Measurements from ENCODE around the gene DNMBP.

The DNMBP gene

DNA sequence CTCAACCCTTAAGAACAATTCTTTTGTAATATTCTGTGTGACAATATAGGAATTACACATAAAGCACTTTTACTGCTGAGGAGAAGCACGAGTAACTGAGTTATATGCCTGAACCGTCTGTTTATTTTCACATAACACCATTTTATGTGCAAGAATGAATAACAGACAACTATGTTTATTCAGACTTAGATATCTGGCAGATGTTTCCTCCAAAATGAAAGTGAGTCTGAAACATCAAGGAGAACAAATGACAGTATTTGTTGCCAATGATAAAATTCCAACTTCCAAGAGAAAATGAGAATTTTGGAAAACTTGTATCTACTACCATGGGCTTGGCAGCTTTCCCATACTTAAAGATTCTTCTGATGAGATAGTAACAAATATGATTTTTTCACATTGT is 51.4 kb downstream of the DNMBP start:
- no peak for DNase-seq (ENCODE audit: low spot score)

DNA sequence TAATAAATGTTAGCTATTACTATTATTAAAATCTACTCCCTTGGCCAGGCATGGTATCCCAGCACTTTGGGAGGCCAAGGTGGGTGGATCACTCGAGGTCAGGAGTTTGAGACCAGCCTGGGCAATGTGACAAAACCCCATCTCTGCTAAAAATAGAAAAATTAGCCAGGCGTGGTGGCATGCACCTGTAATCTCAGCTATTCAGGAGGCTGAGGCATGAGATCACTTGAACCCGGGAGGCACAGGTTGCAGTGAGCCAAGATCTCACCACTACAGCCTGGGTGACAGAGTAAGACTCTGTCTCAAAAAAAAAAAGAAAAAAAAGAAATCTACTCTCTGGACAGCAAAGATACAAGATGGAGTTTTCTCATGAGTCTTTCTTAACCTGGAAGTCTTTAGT is 56.2 kb downstream of the DNMBP start:
- peak; percentile 52 for DNase-seq (ENCODE audit: low spot score)

DNA sequence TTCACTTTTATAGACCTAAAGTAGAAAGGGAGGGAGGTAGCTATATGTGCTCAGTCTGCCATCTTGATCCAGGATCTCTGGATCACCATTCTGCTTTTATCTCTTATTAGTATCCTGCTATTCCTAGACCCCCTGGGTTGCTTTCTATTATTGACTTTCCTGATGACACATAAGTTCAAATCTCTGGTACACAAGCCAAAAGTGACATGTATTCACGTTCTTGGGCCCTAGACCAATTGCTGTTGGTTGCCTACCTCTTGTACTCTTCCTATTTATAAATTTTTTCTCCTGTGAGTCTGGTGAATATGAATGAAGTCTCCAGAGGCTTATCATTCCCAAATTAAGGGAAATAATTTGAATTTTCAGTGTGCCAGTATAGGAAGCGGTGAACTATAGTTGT is 56.9 kb downstream of the DNMBP start:
- DNase-seq (ENCODE audit: low spot score): no peak

DNA sequence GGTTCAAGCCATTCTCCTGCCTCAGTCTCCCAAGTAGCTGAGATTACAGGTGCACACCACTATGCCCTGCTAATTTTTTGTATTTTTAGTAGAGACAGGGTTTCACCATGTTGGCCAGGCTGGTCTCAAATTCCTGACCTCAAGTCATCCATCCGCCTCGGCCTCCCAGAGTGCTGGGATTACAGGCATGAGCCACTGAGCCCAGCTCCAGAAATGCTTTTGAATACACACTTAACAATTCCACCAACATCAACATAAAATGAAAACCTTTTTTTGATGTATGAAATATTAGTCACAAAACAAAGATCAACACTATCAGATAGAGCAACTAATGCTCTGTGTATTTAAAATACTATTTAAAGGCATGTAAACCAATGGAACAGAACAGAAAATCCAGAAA is 63.7 kb downstream of the DNMBP start:
- DNase-seq (ENCODE audit: low spot score): peak; percentile 57

DNA sequence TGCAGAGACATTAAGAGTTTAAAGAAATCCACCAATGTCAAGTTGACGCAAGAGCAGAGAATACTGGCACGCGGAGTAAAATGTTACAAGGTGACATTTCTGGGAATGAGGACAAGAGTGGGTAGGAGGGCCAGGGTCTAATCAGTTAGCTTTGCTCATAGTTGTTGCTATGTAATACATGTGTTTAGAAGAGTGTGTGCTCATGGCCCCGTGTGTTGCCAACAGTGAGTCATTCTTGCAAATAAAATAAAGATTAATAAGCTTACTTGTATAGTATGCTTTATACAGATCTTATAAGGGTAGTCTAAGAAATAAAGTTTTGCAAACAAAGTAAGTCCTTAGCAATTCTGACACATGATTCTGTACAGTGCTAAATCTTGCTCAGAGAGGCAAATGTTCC is 64.5 kb downstream of the DNMBP start:
- DNase-seq (ENCODE audit: low spot score): peak; percentile 77

DNA sequence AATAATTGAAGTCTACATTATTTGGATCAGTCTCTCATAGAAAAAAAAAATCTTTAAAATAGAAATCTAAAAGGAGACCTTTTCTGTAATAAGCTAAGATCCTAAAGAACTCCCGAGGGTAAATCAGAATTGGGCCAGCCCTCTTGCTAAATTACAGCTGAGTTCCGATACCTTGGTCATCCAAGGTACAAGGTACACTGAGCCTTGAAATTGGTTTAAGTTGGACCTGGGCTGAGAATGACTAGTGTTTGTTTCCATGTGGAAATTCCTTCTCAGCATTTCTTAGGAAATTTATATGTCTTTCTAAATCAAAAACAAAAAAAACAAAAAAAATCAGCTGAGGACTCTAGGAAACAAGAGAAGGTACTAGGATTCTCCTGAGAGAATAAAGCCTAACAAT is 64.9 kb downstream of the DNMBP start:
- no peak for DNase-seq (ENCODE audit: low spot score)

DNA sequence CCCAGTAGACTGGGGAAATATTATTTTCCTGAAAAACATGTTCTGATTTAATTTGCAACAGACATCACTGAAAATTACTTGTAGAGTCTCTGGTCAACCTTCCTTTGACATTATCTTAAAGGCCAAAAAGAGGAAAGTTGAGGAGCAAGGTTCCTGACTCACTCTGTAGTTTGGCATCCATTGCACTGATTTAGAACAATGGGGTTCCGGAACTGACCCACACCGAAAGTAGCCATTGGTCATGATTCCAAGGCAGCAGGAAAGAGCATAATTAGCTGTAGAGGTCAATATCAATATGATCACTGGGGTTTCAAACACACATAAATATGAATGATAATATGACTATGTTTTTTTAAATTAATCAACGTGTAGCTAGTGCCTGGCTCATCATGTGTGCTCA is 65.8 kb downstream of the DNMBP start:
- no peak for DNase-seq (ENCODE audit: low spot score)

DNA sequence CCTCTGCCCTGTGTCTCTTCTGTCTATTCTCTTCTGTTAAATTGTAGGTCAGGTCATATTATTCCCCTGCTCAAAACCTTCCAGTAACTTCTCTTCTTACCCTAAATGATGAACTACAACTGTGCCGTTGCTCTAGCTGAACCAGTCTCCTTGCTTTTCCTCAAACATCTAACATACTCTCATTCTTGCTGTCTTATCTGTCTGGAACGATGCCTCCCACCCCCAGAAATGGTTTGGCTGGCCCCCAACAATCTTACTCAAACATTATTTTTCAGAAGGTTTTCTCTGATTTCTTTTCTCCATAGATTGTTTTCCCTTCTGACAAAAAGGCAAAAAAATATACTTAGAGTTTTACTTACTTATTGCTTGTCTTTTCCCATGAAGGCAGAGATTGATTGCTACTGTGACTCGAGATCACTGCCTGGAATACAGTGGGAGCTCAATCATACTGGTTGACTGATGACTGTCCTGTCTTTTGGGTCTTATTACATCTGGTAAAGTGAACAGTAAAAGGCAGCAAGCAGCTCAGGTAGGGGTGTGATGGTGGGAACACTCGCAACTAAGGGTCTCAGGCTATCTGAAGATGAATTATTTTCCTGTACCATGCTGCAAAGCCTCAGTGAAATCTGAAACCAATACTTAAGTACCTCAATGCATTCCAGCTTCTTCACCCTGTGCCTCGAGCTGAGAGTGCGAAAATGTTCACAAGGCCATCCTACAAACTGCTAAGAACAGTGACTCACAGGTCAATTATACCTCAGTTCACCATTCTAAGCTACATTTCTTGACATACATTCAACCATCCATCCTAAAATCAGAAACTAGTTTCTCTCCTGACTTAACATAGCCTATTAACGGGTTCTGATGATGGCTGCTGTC is 67.6 kb downstream of the DNMBP start:
- no peak for DNase-seq (ENCODE audit: low spot score)

DNA sequence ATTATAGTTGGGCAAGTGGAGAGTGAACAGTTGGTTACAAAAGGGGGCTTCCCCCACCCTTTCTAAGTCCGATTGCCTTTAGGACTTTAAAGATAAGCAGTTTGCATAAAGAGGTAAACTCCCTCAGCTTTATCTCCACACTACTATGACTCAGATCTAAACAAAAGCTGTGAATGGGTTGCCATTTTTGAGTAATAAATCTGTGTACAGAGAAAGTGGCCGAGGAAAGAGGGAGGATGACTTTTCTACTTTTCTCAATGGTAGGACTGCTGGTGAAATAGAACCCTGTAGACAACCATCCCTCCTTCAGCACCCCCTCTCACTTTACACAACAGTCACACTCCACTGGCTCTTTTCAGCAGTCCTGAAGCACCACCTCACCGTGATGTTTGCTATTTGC is 71.2 kb downstream of the DNMBP start:
- no peak for DNase-seq (ENCODE audit: low spot score)

DNA sequence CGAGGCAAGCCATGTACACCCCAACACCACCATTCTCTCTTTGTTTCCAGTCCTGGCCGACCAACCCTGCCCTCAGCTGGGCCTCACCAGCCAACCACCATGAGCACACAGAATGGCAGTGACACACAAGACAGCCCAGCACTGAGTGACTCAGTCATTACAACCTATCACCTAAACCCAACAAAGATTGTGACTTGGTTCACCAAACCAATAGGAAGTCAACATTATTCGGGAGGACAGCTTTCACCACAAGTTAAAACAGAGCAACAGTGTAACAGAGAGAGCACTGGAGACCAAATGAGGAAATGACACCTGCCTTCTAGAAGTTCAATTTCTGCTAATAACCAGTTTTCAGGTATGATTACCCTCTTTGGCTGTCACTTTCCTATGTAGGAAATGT is 72.1 kb downstream of the DNMBP start:
- no peak for DNase-seq (ENCODE audit: low spot score)

DNA sequence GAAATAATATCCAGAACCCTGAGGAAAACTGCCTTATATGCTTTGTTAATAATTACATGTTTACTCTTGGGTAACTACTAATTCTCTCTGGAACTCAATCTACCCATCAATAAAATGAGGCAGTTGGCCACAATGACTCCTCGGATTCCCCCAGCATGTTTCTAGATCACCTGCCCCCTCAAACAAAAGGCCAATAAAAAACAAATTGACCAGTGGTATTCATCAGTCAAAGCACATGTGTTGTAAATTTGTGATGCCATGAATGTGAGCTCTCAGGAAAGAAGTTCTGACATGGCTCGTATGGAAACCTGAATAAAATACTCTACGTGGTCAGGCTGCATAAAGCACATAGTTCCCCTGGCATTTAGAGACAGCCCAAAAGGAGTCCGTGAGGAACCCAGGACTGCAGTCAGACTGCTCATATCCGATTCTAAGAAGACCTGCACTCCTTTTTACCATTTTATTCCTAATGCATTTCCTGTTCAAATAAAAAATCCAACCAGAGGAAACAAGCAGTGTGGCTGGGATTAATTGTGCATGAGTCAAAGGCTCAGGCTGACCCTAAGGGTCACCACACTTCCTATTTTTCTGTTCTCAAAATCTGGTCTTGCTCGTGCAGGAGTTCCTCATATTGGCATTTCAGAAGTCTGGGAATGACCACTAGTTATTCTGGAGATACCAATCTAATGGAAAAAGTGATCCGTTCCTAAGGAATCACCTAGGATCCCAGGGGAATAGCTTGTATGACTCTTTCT is 77.4 kb downstream of the DNMBP start:
- DNase-seq (ENCODE audit: low spot score): peak; percentile 30

DNA sequence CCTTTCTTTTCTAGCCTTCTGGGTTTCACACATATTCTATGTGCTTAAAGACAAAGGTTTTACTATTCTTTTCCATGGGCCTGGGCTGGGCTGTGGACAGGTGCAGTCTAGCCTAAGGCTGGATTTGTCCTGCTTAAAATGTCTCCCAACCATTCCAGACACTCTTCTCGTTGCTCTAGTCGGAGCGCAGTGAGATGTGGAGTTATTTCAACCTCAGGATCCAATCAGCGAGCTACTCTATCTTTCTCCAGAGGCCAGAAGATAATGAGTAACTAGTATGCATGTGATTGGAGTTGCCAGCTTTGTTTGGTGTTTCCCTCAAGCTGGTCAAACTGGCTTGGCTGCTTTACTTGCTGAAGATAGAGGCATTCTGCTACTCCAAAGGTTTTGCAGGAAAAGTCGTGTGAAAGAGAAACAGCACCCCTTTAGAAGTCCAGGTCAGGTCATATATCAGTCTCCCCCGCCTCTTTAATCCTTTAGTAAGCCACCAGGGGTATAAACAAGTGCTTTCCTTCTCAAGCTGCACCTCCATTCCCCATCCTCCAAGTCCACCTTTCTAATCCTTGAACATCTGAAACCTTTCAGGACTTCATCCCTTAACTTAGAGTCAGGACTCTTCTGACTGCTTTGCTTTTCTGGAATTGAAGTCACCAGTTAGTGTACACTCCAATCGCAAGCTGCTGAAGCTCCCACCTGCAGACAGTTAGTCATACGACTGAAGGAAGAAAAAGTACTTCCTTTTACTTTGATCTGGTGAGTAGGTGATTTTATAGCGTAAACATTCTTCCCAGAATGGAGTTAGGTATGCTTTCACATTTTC is 78.8 kb downstream of the DNMBP start:
- peak; percentile 94 for DNase-seq (ENCODE audit: low spot score)

DNA sequence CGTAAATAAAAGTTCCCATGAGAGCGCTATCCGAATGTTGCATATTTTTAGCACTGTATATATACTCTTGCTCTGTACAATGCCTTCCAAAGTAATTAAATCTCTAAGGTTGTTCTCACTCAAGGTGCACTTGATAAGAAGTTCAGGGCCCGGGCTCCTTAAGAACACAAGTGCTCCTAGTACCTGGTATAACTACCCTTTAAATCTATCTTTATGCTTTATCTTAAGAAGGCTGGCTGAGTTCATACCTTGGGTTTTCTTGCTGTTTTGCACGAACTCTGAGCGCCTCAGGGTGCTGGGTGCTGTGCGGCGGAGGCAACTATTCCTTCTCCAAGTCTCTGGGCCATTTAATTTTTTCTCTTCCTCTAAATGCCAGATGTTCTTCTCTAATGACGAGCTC is 80.4 kb downstream of the DNMBP start:
- no peak for DNase-seq (ENCODE audit: low spot score)

DNA sequence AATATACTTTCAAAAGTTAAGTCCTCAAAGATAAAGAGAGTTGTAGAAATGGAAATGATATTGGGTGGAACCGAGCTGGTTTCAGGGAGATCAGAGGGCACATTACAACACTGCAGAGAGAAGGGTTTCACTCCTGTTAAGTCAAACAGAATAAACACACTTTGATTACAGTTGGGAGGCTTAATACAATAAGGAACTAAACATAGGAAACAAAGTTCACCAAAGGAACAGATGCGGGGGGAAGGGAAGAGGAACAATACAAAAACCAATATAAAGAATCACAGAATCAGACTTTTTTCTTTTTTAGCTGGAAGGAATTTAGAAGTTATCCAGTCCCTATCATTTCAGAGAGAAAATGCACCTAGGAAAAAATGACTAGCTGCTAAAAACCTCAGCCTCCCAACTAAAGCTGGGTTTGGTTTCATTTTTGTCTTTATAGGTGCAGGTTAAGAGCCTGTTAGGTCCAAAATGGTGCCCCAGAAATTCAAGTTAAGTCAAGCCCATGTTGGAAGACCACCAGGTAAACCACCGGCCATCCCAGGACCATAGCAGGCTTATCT is 81.9 kb downstream of the DNMBP start:
- no peak for DNase-seq (ENCODE audit: low spot score)

DNA sequence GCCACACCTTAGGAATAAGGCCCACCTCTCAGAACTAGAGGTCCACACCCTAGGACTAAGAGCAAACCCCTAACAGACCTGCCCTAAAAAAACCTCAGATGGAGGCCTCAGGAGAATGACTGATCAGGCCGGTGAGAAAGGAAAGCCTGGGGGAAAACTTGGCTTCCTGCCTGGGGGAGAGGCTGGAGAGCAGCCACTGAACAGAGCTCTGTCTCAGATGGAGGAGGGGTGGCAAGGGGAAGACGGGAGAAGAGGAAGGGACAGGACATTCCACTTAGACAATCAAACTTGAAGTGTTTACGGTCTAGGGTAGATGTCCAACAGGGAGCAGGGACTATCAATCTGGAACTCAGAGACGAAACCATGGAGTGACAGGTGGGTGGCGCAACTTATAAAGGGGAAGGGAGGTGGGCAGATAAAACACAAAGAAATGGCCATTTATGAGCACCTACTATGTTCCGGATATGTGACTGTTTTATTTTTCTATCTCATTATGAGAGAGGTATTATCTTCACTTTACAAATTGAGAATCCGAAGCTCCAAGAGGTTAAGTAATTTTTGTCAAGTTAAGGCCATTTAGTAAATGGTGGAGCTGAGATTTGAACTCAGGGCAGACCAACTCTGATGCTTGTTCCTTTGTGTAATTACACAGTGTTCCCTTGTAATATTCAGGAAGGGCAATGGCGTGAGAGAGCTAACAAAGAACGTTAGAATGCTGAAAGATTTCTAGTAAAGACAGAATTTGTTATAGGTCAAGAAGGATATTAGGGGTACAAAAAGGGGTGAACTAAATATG is 82.6 kb downstream of the DNMBP start:
- DNase-seq (ENCODE audit: low spot score): peak; percentile 83

DNA sequence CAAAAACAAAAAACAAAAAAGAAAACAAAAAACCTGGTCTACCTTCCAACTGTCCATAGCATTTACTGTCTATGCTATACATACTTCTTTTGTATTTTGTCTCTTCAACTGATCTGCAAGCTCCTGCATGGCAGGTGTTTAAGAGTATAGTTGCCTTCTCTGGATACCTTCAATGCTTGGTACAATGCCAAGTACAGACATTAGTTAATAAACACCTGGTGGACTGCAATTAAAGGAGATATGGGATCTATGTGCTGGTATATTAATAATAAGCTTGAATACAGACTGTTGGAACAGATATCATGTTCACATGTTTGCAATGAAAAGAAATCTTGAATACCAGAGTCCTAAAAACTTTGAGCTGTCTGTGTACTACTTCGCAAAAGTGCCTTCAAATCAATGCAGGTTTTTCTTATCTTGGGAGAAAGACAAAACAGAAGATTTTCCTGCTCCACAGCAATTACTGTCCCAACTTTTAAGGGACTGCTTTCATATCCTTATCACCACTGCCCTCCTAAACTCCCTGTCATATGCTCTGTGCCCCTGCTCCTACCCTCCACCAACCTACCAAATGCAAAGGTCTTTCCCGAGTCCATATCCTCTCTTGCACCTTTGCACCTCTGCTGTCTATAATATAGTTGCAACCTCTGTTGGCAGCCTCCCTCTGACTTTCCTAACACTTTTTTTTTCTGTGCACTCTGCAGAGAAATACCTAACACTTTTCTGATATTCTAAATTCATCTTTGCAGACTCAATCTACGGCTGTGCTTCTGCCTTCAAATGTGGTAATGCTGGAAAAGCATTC is 85.1 kb downstream of the DNMBP start:
- DNase-seq (ENCODE audit: low spot score): no peak

DNA sequence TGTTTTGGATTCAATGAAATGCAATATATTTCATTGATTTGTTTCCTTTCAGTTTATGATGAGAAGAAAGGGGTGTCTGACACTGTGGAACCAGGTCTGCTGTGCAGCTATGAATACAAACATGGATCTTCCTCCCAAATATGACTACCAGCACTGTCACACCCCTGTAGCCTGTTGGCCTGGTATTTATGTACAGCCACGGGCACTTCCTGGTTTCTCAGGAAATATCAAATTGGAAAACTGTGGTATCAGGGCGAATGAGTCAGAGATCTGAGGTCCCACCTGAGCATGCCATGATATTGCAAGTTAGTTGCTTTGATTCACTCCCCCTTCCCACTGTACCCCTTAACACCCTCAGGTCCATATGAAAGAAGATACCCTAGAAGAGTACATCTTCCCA is 87.8 kb downstream of the DNMBP start:
- DNase-seq (ENCODE audit: low spot score): peak; percentile 86

DNA sequence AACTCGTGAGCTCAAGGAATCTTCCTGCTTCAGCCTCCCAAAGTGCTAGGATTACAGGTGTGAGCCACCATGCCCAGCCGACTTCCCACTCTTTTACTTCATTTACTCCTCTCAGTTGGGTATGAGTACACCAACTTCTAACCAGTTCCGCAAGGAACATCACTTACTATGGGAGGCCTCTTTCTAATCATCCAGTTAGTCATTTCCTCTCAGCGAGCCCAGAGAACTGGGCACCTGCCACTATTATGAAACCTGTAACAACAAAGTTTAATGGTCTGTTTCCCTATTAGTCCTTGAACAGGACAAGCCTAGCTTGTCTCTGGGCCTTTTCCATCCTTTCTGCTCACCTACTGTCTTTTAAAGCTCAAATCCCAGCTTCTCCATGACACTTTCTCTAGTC is 88.8 kb downstream of the DNMBP start:
- DNase-seq (ENCODE audit: low spot score): peak; percentile 86

DNA sequence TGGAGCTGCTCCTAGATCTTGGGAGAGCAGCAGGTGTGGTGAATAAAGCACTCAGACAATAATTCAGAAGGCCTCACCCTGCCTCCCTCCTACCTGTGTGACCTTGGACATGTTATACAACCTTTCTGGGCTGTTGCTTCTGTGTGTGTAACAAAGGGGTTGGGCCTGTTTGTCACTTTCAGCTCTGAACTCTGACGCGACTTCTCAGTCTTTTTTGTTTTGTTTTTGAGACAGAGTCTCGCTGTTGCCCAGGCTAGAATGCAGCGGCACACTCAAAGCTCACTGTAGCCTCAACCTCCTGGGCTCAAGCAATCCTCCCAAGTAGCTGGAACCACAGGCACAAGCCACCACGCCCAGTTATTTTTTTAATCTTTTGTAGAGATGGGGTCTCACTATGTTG is 89.3 kb downstream of the DNMBP start:
- DNase-seq (ENCODE audit: low spot score): no peak

DNA sequence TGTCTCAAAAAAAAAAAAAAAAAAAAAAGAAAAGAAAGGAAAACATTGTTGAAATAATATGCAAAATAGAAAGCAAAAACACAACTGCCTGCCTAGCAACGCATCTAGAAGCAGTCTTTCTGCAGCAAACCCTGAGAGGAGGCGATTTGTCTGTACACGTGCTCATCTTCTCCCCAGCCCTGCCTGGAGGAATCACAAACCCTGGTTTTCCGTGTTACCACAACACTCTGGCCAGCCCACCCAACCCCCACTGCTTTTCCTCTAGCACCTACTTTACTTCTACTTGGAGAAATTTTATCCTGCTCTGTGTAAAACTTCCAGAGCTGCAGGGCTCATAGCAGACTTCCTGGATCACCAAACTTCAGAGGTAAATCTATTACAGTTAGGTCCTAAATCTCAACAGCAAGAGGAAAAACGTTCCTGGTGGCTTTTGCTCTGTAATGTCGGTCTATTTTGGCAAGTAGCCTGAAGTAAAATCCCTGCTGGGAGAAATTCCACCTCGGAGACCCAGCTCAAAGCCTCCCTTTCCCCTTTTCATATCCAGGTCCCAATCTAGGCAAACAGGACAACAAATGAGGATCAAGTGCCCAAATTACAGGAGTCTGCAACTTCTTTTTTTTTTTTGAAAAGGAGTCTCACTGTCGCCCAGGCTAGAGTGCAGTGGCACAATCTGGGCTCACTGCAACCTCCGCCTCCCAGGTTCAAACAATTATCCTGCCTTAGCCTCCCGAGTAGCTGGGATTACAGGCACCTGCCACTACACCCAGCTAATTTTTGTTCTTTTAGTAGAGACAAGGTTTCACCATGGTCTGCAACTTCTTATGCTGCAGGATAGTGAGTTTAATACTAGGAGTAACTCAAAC is 91.6 kb downstream of the DNMBP start:
- peak; percentile 66 for DNase-seq (ENCODE audit: low spot score)
